Activated naive CD8-positive, alpha-beta T cell treated with anti-CD3 and anti-CD28 coated beads, Interleukin-2, amount 10 ng/mL, durations not matched to agents 7 days and 5 days (primary cell): ENCODE measurements around the gene LSM7. TPM values are rescaled to one million over a fixed set of nuclear protein-coding genes. Genes with fewer than 3 reads are reported as not detected.
A peak's percentile ranks its signal among the peaks of the same experiment; 100 is the strongest.

ENCODE experiments used
- ATAC-seq: fragments of 150-1000 bp; cut with Tn5 transposase; one replicate; pipeline ENCODE4 v1.10.0; 2021; ENCODE audit warnings: low read depth, moderate library complexity
- POLR2A ChIA-PET: fragments of 350-600 bp; sonication (Branson Sonifier 250); formaldehyde crosslinking; loops from one replicate; lab custom pipeline; 2021; ENCODE audit warnings: antibody characterized with exemption; lab: Charles Lee
- DNase-seq: peaks from one replicate; pipeline ENCODE4 v3.0.0; 2021
- H3K27ac Mint-ChIP-seq: one replicate; pipeline ENCODE4 v1.8.0; 2022; ENCODE audit warnings: mild to moderate bottlenecking, mixed read lengths
- H3K27me3 Mint-ChIP-seq: one replicate; pipeline ENCODE4 v1.8.0; 2022; ENCODE audit warnings: mild to moderate bottlenecking, moderate library complexity, mixed read lengths
- H3K36me3 Mint-ChIP-seq: one replicate; pipeline ENCODE4 v1.8.0; 2021; ENCODE audit warnings: mild to moderate bottlenecking, mixed read lengths
- H3K4me1 Mint-ChIP-seq: one replicate; pipeline ENCODE4 v1.8.0; 2021; ENCODE audit warnings: mixed read lengths
- H3K4me3 Mint-ChIP-seq: one replicate; pipeline ENCODE4 v1.8.0; 2022; ENCODE audit warnings: mild to moderate bottlenecking, moderate library complexity, mixed read lengths
- H3K9me3 Mint-ChIP-seq: one replicate; pipeline ENCODE4 v1.8.0; 2021; ENCODE audit warnings: mixed read lengths
- total RNA-seq, 2 experiments: library from RNA; stranded (reverse); gene quantifications; one replicate each; pipeline ENCODE4 v1.2.3, GENCODE V29; 2021

LSM7 gene
- total RNA-seq, 2 experiments from 2014 or later = 111 to 125 TPM

DNA sequence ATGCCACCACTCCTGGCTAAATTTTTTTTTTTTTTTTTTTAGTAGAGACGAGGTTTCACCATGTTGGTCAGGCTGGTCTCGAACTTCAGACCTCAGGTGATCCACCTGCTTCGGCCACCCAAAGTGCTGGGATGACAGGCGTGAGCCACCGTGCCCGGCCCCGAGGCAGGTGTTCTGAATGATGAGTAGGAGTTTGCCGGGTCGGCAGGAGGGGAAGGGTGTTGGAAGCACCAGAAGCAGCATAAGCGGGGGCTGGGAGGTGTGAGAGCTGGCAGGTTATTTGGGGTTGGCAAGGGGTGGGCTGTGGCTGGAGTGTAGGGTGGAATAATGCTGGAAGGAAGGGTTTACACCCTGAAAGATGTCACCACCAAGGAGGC lies 1.9 kb upstream of the LSM7 start:
- no peak for ATAC-seq
- POLR2A ChIA-PET = interaction anchor here (0.6 to 1.0 kb wide), 3 partner anchors 99 to 269 kb away, joined by 3 to 7 read pairs (median 3); no protein-coding TSS in a partner anchor
- Mint-ChIP-seq H3K4me3 (no peak overlapping the region), H3K9me3 (no peaks in the 10 kb centered on the region), H3K27me3 (no peaks in the 10 kb centered on the region), H3K4me1 (peaks cover 52% of the 10 kb centered on the region), H3K27ac (peak overlapping the region; percentile 94), H3K36me3 (peaks cover 11% of the 10 kb centered on the region)
- DNase-seq = no peak

DNA sequence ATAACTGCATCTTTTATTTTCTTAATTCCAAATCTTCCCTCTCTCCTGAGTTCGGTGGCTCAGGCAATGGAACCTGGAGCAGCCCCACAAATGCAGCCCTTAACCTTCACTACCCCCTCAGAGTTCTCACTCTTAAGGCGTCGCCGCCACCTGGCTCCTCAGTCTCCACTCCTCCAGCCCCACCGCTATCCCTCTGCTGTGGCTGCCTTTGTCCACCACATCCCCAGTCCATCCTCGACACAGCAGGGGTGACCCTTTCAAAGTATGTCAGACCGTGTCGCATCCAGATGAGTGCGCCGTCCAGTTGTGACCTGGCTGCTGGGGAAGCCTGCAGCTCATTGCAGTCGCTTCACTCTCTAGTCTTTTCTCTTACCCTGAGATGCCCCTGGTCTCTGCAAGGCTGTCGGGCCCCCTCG lies 1.1 kb upstream of the LSM7 start:
- POLR2A ChIA-PET = interaction anchor here (0.6 to 2.0 kb wide), 4 partner anchors 59 to 270 kb away, joined by 3 to 8 read pairs (median 5); no protein-coding TSS in a partner anchor
- H3K27me3 Mint-ChIP-seq = no peaks in the 10 kb centered on the region
- peak overlapping the region; percentile 100 for H3K4me3 Mint-ChIP-seq
- no peak for DNase-seq
- peaks cover 54% of the 10 kb centered on the region for H3K4me1 Mint-ChIP-seq
- ATAC-seq = no peak
- peak overlapping the region; percentile 80 for H3K27ac Mint-ChIP-seq
- peaks cover 10% of the 10 kb centered on the region for H3K36me3 Mint-ChIP-seq
- H3K9me3 Mint-ChIP-seq = no peaks in the 10 kb centered on the region

DNA sequence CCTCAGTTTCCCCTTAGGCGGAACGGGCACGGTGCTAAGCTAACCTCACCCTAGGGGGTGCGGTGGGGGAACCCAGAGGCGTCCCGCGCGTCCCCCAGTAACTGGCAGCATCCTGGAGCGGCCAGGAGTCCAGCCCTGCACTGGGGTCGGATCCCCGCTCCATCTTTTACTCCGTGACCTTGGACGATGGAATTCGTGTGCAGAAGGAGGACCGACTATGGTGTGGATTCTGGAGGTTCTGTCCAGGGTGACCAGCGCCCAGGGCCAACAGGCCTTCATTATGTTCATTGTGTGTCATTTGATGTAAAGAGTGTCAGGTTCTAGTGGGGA lies 728 bp upstream of the LSM7 start:
- no peaks in the 10 kb centered on the region for H3K9me3 Mint-ChIP-seq
- POLR2A ChIA-PET = interaction anchor here (0.8 to 2.0 kb wide), 4 partner anchors 38 to 93 kb away, joined by 3 to 8 read pairs (median 6); partner anchors contain the start of gene PLEKHJ1
- peaks cover 57% of the 10 kb centered on the region for H3K4me1 Mint-ChIP-seq
- DNase-seq (no peak), ATAC-seq (no peak)
- H3K36me3 Mint-ChIP-seq = peaks cover 10% of the 10 kb centered on the region
- peak overlapping the region; percentile 100 for H3K4me3 Mint-ChIP-seq
- no peaks in the 10 kb centered on the region for H3K27me3 Mint-ChIP-seq
- peak overlapping the region; percentile 80 for H3K27ac Mint-ChIP-seq

DNA sequence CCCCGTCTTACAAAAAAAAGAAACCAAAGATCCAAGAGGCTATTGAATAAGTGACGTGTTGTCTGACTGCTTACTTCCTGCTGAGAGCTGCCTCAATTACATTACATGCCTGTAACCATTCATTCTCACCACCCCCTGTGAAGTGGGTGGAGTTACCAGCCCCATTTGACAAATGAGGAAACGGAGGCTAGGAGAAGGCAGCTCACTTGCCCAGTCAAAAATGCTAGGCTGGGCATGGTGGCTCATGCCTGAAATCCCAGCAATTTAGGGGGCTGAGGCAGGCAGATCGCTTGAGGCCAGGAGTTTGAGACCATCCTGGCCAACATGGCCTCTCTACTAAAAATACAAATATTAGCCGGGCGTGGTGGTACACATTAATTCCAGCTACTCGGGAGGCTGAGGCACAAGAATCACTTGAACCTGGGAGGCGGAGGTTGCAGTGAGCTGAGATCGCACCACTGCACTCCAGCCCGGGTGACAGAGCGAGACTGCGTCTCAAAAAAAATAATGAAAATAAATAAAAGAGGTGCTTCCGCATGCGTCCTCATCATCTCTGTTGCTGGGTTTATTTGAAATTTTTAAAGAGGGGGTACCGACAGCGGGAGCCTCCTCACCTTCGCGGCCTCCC lies 499 bp downstream of the LSM7 start:
- peak overlapping the region; percentile 100 for H3K27ac Mint-ChIP-seq
- H3K27me3 Mint-ChIP-seq = no peaks in the 10 kb centered on the region
- no peaks in the 10 kb centered on the region for H3K9me3 Mint-ChIP-seq
- peak; percentile 69 for ATAC-seq
- peak overlapping the region; percentile 100 for H3K4me3 Mint-ChIP-seq
- DNase-seq = peak; percentile 63
- POLR2A ChIA-PET = interaction anchor here (0.6 to 2.7 kb wide), 20 partner anchors 9 to 853 kb away, joined by 3 to 12 read pairs (median 3); partner anchors contain the start of genes GADD45B, LMNB2 and PLEKHJ1
- H3K4me1 Mint-ChIP-seq = peaks cover 53% of the 10 kb centered on the region
- H3K36me3 Mint-ChIP-seq = peaks cover 10% of the 10 kb centered on the region

GRCh38 chr19:2326699-2327360 lies 1.6 kb downstream of the LSM7 start:
- ATAC-seq (no peak), DNase-seq (no peak)
- POLR2A ChIA-PET = interaction anchor here (0.5 to 2.7 kb wide), 5 partner anchors 43 to 295 kb away, joined by 3 to 12 read pairs (median 4); partner anchors contain the start of gene GADD45B
- Mint-ChIP-seq H3K27ac (peak overlapping the region; percentile 100), H3K9me3 (no peaks in the 10 kb centered on the region), H3K36me3 (peaks cover 10% of the 10 kb centered on the region), H3K4me3 (peak overlapping the region; percentile 100), H3K27me3 (no peaks in the 10 kb centered on the region), H3K4me1 (peaks cover 46% of the 10 kb centered on the region)

- Mint-ChIP-seq H3K4me3 (peak overlapping the region; percentile 37), H3K27ac (peak overlapping the region; percentile 73), H3K36me3 (peaks cover 10% of the 10 kb centered on the region), H3K27me3 (no peaks in the 10 kb centered on the region), H3K4me1 (peaks cover 41% of the 10 kb centered on the region), H3K9me3 (no peaks in the 10 kb centered on the region)
- DNase-seq (no peak), ATAC-seq (no peak)
- POLR2A ChIA-PET = no interaction called here
Observed at GRCh38 chr19:2325281-2326046, 2.9 kb downstream of the LSM7 start.

- Mint-ChIP-seq H3K4me1 (peaks cover 32% of the 10 kb centered on the region), H3K36me3 (peaks cover 10% of the 10 kb centered on the region), H3K9me3 (no peaks in the 10 kb centered on the region), H3K4me3 (no peak overlapping the region), H3K27me3 (no peaks in the 10 kb centered on the region), H3K27ac (no peak overlapping the region)
- ATAC-seq (no peak), DNase-seq (no peak)
- POLR2A ChIA-PET = interaction anchor here (0.6 kb wide), 1 partner anchor 574 kb away, joined by 4 read pairs; no protein-coding TSS in a partner anchor
Observed at GRCh38 chr19:2324220-2324948, 4.0 kb downstream of the LSM7 start.

DNA sequence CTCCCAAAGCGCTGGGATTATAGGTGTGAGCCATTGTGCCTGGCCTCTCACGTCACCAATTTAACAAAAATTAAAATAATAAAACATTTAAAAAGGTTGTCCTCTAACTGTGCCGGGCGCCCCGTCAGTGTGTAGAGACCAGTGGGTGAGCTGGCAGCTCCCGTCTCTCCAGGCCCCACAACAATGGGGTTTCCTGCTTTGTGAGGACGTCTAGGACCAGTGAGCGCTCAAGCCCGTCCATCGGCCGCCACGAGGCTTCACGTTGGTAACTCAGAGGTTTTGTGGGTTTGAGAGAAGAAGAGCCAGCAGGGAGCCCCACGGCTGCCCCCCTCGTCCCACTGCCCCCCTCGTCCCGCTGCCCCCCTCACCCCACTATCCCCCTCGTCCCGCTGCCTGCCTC lies 4.7 kb downstream of the LSM7 start:
- Mint-ChIP-seq H3K4me1 (peaks cover 29% of the 10 kb centered on the region), H3K9me3 (no peaks in the 10 kb centered on the region), H3K27me3 (no peaks in the 10 kb centered on the region), H3K4me3 (no peak overlapping the region), H3K27ac (no peak overlapping the region), H3K36me3 (peaks cover 10% of the 10 kb centered on the region)
- DNase-seq (no peak), ATAC-seq (no peak)
- POLR2A ChIA-PET = interaction anchor here (0.6 kb wide), 1 partner anchor 115 kb away, joined by 4 read pairs; no protein-coding TSS in a partner anchor

DNA sequence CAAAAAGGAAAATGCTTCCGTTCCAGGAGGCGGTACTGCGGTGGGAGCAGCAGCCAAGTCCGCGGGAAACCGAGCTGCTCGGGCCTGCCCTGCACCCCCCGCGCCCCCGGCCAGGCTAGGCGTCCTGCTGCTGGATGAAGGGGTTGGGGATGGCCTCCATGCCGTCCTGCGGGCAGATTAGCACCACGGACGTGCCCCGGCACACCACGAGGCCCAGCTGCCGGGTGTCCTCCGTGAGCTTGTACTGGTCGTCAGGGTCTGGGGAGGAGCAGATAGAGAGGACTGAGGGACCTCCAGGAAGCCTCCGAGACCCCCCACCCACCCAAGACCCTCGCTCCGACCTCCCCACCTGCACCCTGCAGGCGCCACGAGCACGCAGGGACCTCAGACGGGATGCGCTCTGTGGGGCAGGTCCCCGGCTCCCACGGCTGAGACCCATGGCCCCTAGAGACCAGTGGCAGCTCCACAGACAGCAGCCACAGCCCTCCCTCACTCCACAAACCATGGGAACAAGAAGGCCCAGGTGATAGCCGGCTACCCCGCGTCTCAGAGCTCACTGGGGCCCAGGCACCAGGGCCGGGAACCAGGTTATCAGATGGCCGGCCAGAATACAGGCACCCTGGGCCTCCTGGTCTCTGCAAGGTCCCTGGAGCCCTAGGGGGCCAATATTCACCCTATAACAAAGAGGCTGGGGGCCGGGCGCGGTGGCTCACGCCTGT lies 6.7 kb downstream of the LSM7 start:
- H3K27ac Mint-ChIP-seq = no peak overlapping the region
- peaks cover 1% of the 10 kb centered on the region for H3K27me3 Mint-ChIP-seq
- no peaks in the 10 kb centered on the region for H3K9me3 Mint-ChIP-seq
- H3K36me3 Mint-ChIP-seq = peaks cover 8% of the 10 kb centered on the region
- peaks cover 16% of the 10 kb centered on the region for H3K4me1 Mint-ChIP-seq
- ATAC-seq (no peak), DNase-seq (no peak)
- POLR2A ChIA-PET = interaction anchor here (0.5 to 0.7 kb wide), 2 partner anchors 116 to 125 kb away, joined by 3 read pairs; no protein-coding TSS in a partner anchor
- H3K4me3 Mint-ChIP-seq = no peak overlapping the region

DNA sequence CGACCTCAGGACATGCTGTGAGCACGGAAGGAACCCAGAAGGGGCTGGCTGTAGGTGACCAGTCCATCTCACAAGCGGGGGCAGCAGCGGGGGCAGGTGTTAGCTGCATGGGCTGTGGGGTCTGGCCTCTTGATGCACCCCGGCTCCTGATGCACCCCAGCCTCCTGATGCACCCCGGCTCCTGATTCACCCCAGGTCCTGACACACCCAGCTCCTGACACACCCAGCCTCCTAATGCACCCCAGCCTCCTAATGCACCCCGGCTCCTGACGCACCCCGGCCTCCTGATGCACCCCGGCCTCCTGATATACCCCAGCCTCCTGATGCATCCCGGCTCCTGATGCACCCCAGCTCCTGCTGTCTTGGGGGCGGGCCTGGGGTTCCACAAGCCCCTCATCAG lies 7.4 kb downstream of the LSM7 start:
- peaks cover 1% of the 10 kb centered on the region for H3K27me3 Mint-ChIP-seq
- POLR2A ChIA-PET = interaction anchor here (0.7 kb wide), 1 partner anchor 126 kb away, joined by 3 read pairs; no protein-coding TSS in a partner anchor
- H3K36me3 Mint-ChIP-seq = peaks cover 6% of the 10 kb centered on the region
- DNase-seq (no peak), ATAC-seq (no peak)
- H3K4me1 Mint-ChIP-seq = peaks cover 11% of the 10 kb centered on the region
- H3K27ac Mint-ChIP-seq = no peak overlapping the region
- no peaks in the 10 kb centered on the region for H3K9me3 Mint-ChIP-seq
- no peak overlapping the region for H3K4me3 Mint-ChIP-seq

GRCh38 chr19:2320049-2320448 lies 8.3 kb downstream of the LSM7 start:
- Mint-ChIP-seq H3K4me1 (peaks cover 4% of the 10 kb centered on the region), H3K4me3 (no peak overlapping the region), H3K27me3 (peaks cover 2% of the 10 kb centered on the region), H3K9me3 (peaks cover 3% of the 10 kb centered on the region), H3K27ac (no peak overlapping the region), H3K36me3 (no peaks in the 10 kb centered on the region)
- ATAC-seq (no peak), DNase-seq (no peak)
- POLR2A ChIA-PET = no interaction called here

- H3K9me3 Mint-ChIP-seq = peaks cover 6% of the 10 kb centered on the region
- DNase-seq = no peak
- H3K27ac Mint-ChIP-seq = no peak overlapping the region
- H3K36me3 Mint-ChIP-seq = no peaks in the 10 kb centered on the region
- no peak for ATAC-seq
- peaks cover 3% of the 10 kb centered on the region for H3K4me1 Mint-ChIP-seq
- H3K4me3 Mint-ChIP-seq = no peak overlapping the region
- peaks cover 7% of the 10 kb centered on the region for H3K27me3 Mint-ChIP-seq
- POLR2A ChIA-PET = interaction anchor here (0.8 to 1.0 kb wide), 2 partner anchors 9 to 156 kb away, joined by 3 read pairs; partner anchors contain the start of genes GADD45B and LSM7
Observed at GRCh38 chr19:2319551-2319950, 8.8 kb downstream of the LSM7 start.
